Keratinocyte (primary cell): ENCODE results near the gene RPL26.

Source experiments
- CTCF ChIP-seq, 3 experiments: IDR thresholded peaks in 1 of 3; conservative IDR thresholded peaks in 1 of 3; optimal IDR thresholded peaks in 1 of 3; 2 replicates in 2 of 3; 3 replicates in 1 of 3; pipeline versions ENCODE3 to v1.5.1; 2011; ENCODE audit warnings: low read length in 3 of 3, mild to moderate bottlenecking in 3 of 3, moderate library complexity in 2 of 3, control low read depth in 1 of 3, inconsistent platforms in 1 of 3; ENCODE audit not compliant: insufficient read depth in 2 of 3; ENCODE audit errors: extremely low read depth in 1 of 3
- EZH2 ChIP-seq: IDR thresholded peaks from one replicate; pipeline ENCODE4 v1.6.1; 2012; ENCODE audit warnings: inconsistent platforms, mild to moderate bottlenecking, low read length, moderate library complexity

GRCh38 chr17:8384801-8385378, 1.9 kb upstream of the RPL26 start:
- TF ChIP-seq CTCF (optimal IDR thresholded peaks at IDR 0.05 in 1 of 3, IDR thresholded peaks at IDR 0.05 in 1 of 3, conservative IDR thresholded peaks at IDR 0.05 in 1 of 3; ENCODE audit: extremely low read depth in 1 of 3, insufficient read depth in 2 of 3, low read length in 3 of 3) = no peak
- no peak for TF ChIP-seq EZH2
